GM18499 (cell line): Measurements from ENCODE around the gene TNFRSF6B.
"Not testable (repeated sequence)": the region's sequence is repeated elsewhere in the genome, so short reads cannot be mapped to it uniquely, and the experiment has no call there.

Experiments used
- ATAC-seq: cut with Tn5 transposase; IDR thresholded peaks from one replicate; pipeline ENCODE4 v1.9.1; 2021; ENCODE audit warnings: moderate number of reproducible peaks; ENCODE audit not compliant: insufficient read depth, unreplicated experiment

TNFRSF6B gene

GRCh38 chr20:63696628-63697356 is at the start of gene TNFRSF6B:
TSS of gene TNFRSF6B (plus strand) at chr20:63696652. CDS start at chr20:63696768, 116 bp downstream.
- ATAC-seq, result no peak

GRCh38 chr20:63648190-63648589 is 48.3 kb upstream of the TNFRSF6B start:
- ATAC-seq, result no peak

- ATAC-seq, result no peak
These were observed 47.4 kb upstream of the TNFRSF6B start for GRCh38 chr20:63648895-63649589.

GRCh38 chr20:63650486-63650885 is 46.0 kb upstream of the TNFRSF6B start:
- not testable (repeated sequence) for ATAC-seq

GRCh38 chr20:63651942-63652191 is 44.6 kb upstream of the TNFRSF6B start:
- no peak for ATAC-seq

GRCh38 chr20:63652192-63652980 is 44.1 kb upstream of the TNFRSF6B start:
- ATAC-seq, result no peak

- ATAC-seq, result no peak
These were observed 43.1 kb upstream of the TNFRSF6B start, which contains the start of gene STMN3 for GRCh38 chr20:63653041-63653973. TSS of gene STMN3 (minus strand) at chr20:63653424. CDS start at chr20:63653345, 79 bp downstream.

GRCh38 chr20:63653974-63654668 is 42.3 kb upstream of the TNFRSF6B start:
- no peak for ATAC-seq

- no peak for ATAC-seq
These were observed 41.2 kb upstream of the TNFRSF6B start for GRCh38 chr20:63655249-63655648.

GRCh38 chr20:63656451-63656850 is 40.0 kb upstream of the TNFRSF6B start:
- ATAC-seq, result no peak

- no peak for ATAC-seq
These were observed 39.1 kb upstream of the TNFRSF6B start for GRCh38 chr20:63657260-63657936.

GRCh38 chr20:63657937-63658748 is 38.3 kb upstream of the TNFRSF6B start, which contains the start of gene RTEL1:
TSS of gene RTEL1 (plus strand) at chr20:63658312. CDS start at chr20:63659403, 1,091 bp downstream.
- ATAC-seq, result peak; percentile 74

GRCh38 chr20:63658749-63659187 is 37.7 kb upstream of the TNFRSF6B start:
- ATAC-seq, result peak; percentile 19

- ATAC-seq, result no peak
These were observed 37.1 kb upstream of the TNFRSF6B start for GRCh38 chr20:63659370-63659769.

GRCh38 chr20:63660174-63660573 is 36.3 kb upstream of the TNFRSF6B start:
- not testable (repeated sequence) for ATAC-seq

- ATAC-seq, result no peak
These were observed 35.8 kb upstream of the TNFRSF6B start for GRCh38 chr20:63660622-63661021.

- no peak for ATAC-seq
These were observed 35.3 kb upstream of the TNFRSF6B start for GRCh38 chr20:63661108-63661507.
